ENCODE measurements around the gene PRAMEF25.
"Not testable (repeated sequence)": the region's sequence is repeated elsewhere in the genome, so short reads cannot be mapped to it uniquely, and the experiment has no call there.

PRAMEF25 gene

DNA sequence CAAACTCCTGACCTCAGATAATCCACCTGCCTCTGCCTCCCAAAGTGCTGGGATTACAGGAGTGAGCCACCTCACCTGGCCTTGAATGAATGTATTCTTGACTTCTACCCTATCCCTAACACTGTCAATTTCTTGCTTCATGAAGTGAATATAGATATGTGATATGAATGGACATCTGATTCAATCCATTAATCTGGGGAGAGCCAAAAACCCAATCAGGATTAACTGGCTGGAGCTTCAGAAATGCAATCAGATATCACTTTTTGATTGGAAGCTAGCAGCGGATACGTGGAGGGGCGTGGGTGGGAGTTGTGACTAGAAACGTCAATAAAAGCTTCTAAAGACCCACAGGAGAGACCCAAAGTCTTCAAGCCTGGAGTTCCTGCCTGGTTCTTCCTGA, at the start of gene PRAMEF25:
TSS of gene PRAMEF25 (plus strand) at position 301 of the 400 bp plus-strand sequence. CDS start 2,920 bp downstream, outside the sequence.
- DNase-seq, result not testable (repeated sequence)

GRCh38 chr1:13056475-13056874, 14.1 kb upstream of the PRAMEF25 start, which contains the start of gene PRAMEF27:
Gene PRAMEF27 (minus strand): TSS chr1:13056575. CDS start chr1:13053659, 2,916 bp downstream.
- not testable (repeated sequence) for DNase-seq

- DNase-seq, result not testable (repeated sequence)
These were observed 46.2 kb downstream of the PRAMEF25 start, which contains the start of gene HNRNPCL2 for GRCh38 chr1:13116754-13117153. Gene HNRNPCL2 (minus strand): TSS chr1:13116854. CDS start chr1:13116400, 454 bp downstream.
